Measurements from ENCODE around the gene ZNF616. TPM values are rescaled to one million over a fixed set of nuclear protein-coding genes. Genes with fewer than 3 reads are reported as not detected.

Gene ZNF616
- total RNA-seq, 1 experiment from 2014 or later: 9.7 TPM

DNA sequence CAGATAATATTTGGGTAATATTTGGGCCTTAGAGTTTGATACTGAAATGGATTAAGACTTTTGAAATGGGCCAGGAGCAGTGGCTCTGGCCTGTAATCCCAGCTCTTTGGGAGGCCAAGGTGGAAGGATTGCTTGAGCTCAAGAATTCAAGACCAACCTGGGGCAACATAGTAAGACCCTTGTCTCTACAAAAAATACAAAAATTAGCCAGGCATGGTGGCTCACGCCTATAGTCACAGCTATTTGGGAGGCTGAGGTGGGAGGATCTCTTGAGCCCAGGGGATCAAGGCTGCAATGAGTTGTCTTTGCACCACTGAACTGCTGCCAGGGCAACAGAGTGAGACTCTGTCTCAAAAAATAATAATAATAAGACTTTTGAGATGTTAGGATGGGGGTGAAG, 32.6 kb upstream of the ZNF616 start (continued):
- TF ChIP-seq, protein P1, sequence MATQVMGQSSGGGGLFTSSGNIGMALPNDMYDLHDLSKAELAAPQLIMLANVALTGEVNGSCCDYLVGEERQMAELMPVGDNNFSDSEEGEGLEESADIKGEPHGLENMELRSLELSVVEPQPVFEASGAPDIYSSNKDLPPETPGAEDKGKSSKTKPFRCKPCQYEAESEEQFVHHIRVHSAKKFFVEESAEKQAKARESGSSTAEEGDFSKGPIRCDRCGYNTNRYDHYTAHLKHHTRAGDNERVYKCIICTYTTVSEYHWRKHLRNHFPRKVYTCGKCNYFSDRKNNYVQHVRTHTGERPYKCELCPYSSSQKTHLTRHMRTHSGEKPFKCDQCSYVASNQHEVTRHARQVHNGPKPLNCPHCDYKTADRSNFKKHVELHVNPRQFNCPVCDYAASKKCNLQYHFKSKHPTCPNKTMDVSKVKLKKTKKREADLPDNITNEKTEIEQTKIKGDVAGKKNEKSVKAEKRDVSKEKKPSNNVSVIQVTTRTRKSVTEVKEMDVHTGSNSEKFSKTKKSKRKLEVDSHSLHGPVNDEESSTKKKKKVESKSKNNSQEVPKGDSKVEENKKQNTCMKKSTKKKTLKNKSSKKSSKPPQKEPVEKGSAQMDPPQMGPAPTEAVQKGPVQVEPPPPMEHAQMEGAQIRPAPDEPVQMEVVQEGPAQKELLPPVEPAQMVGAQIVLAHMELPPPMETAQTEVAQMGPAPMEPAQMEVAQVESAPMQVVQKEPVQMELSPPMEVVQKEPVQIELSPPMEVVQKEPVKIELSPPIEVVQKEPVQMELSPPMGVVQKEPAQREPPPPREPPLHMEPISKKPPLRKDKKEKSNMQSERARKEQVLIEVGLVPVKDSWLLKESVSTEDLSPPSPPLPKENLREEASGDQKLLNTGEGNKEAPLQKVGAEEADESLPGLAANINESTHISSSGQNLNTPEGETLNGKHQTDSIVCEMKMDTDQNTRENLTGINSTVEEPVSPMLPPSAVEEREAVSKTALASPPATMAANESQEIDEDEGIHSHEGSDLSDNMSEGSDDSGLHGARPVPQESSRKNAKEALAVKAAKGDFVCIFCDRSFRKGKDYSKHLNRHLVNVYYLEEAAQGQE (IDR thresholded peaks at IDR 0.05; ENCODE audit: low read depth): no peak
- TF ChIP-seq ZFX (IDR thresholded peaks at IDR 0.05): no peak
- no peak for TF ChIP-seq ELF1 (IDR thresholded peaks at IDR 0.05; ENCODE audit: borderline replicate concordance, low read depth)
- TF ChIP-seq, protein P2, sequence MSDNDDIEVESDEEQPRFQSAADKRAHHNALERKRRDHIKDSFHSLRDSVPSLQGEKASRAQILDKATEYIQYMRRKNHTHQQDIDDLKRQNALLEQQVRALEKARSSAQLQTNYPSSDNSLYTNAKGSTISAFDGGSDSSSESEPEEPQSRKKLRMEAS (IDR thresholded peaks at IDR 0.05): no peak
- no peak for TF ChIP-seq CTCF (IDR thresholded peaks at IDR 0.05 in 2 of 3, conservative IDR thresholded peaks at IDR 0.05 in 1 of 3; ENCODE audit: borderline replicate concordance in 1 of 3, insufficient read depth in 1 of 3, low read depth in 2 of 3, low read length in 2 of 3)
- no peak for TF ChIP-seq SP1 (IDR thresholded peaks at IDR 0.05; ENCODE audit: low read depth)
- no peak for TF ChIP-seq POLR2A (IDR thresholded peaks at IDR 0.05; ENCODE audit: borderline replicate concordance, extremely low read depth, insufficient read depth, insufficient read length)
- TF ChIP-seq EZH2 (IDR thresholded peaks at IDR 0.05): no peak
- no peak for TF ChIP-seq ZBTB33 (IDR thresholded peaks at IDR 0.05; ENCODE audit: extremely low read depth, insufficient replicate concordance, low read length)

Data from HCT116 (cell line).